Endodermal cell (in vitro differentiated cells): ENCODE results near the gene TAMALIN. TPM values are rescaled to one million over a fixed set of nuclear protein-coding genes. Genes with fewer than 3 reads are reported as not detected.

Experiments used
- DNase-seq: peaks from one replicate; pipeline ENCODE4 v3.0.0-alpha.2; 2017
- H3K27ac ChIP-seq: 2 replicates; pipeline ENCODE4 v1.5.1; 2013; ENCODE audit warnings: mild to moderate bottlenecking, low read depth, low read length, moderate library complexity
- H3K27me3 ChIP-seq: 2 replicates; pipeline ENCODE4 v1.6.1; 2013; ENCODE audit warnings: mild to moderate bottlenecking, low read length, moderate library complexity; ENCODE audit not compliant: insufficient read depth, control insufficient read depth, poor library complexity, severe bottlenecking
- H3K36me3 ChIP-seq: 2 replicates; pipeline ENCODE4 v1.7.0; 2013; ENCODE audit warnings: mild to moderate bottlenecking, low read length, moderate library complexity; ENCODE audit not compliant: control insufficient read depth, insufficient read depth
- H3K4me1 ChIP-seq: one replicate; pipeline ENCODE4 v1.7.0; 2013; ENCODE audit warnings: low read length; ENCODE audit not compliant: control insufficient read depth, insufficient read depth
- H3K4me3 ChIP-seq: 2 replicates; pipeline ENCODE4 v1.5.1; 2013; ENCODE audit warnings: mild to moderate bottlenecking, low read length, moderate library complexity
- H3K9ac ChIP-seq: 2 replicates; pipeline ENCODE4 v1.6.1; 2013; ENCODE audit warnings: mild to moderate bottlenecking, low read length, moderate library complexity; ENCODE audit not compliant: poor library complexity, severe bottlenecking; ENCODE audit errors: extremely low read depth
- H3K9me3 ChIP-seq: 2 replicates; pipeline ENCODE4 v1.6.1; 2013; ENCODE audit warnings: mild to moderate bottlenecking, low read length, moderate library complexity; ENCODE audit not compliant: control insufficient read depth
- H3K27ac Mint-ChIP-seq: 2 replicates; pipeline ENCODE4 v1.8.0; 2020; ENCODE audit warnings: mixed read lengths
- H3K27me3 Mint-ChIP-seq: 2 replicates; pipeline ENCODE4 v1.8.0; 2021; ENCODE audit warnings: mild to moderate bottlenecking, mixed read lengths; ENCODE audit not compliant: insufficient read depth
- H3K36me3 Mint-ChIP-seq: 2 replicates; pipeline ENCODE4 v1.8.0; 2020; ENCODE audit warnings: low read depth, mixed read lengths
- H3K4me1 Mint-ChIP-seq: 2 replicates; pipeline ENCODE4 v1.8.0; 2020; ENCODE audit warnings: mixed read lengths
- H3K4me3 Mint-ChIP-seq: 2 replicates; pipeline ENCODE4 v1.8.0; 2020; ENCODE audit warnings: mild to moderate bottlenecking, moderate library complexity, mixed read lengths
- H3K9me3 Mint-ChIP-seq: 2 replicates; pipeline ENCODE4 v1.8.0; 2020; ENCODE audit warnings: mild to moderate bottlenecking, mixed read lengths
- WGBS, 2 experiments: methylation state at CpG; one replicate each; pipeline versions ENCODE4 v1.1.5 to v1.1.7; 2013; ENCODE audit warnings: missing lambda C conversion rate in 2 of 2, mixed read lengths in 1 of 2; ENCODE audit not compliant: insufficient coverage in 1 of 2, insufficient read length in 1 of 2; 5-methylcytosine and 5-hydroxymethylcytosine counted together
- total RNA-seq, 2 donors: library from RNA; stranded (reverse); fragmentation: NEBNext Ultra II Directional in 1 of 2; extraction: Animal tissue kit (Norgen Biotek cat#: 25700) in 1 of 2; gene quantifications; 2 replicates in 1 of 2; 3 replicates in 1 of 2; pipeline ENCODE4 v1.2.1, GENCODE V29; 2021
- TF ChIP-seq, protein P1 (sequence below): fragments of 200-600 bp; sonication (generic); conservative IDR thresholded peaks from 2 replicates; pipeline ENCODE4 v1.5.0; 2021; ENCODE audit warnings: antibody characterized with exemption, mild to moderate bottlenecking

The TAMALIN gene
- total RNA-seq, 2 donors from 2014 or later: 4.4 to 9.1 TPM

DNA sequence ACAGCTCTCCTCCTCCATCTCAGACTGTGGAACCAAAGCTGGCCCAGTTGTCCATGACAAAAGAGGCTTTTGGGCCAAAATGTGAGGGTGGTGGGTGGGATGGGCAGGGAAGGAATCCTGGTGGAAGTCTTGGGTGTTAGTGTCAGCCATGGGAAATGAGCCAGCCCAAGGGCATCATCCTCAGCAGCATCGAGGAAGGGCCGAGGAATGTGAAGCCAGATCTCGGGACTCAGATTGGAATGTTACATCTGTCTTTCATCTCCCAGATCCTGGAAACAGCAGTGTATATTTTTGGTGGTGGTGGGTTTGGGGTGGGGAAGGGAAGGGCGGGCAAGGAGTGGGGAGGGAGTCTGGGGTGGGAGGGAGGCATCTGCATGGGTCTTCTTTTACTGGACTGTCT, 11.8 kb upstream of the TAMALIN start:
- Mint-ChIP-seq H3K9me3 (no peaks in the 10 kb centered on the region), H3K36me3 (peaks cover 76% of the 10 kb centered on the region), H3K27ac (no peak overlapping the region), H3K4me1 (no peaks in the 10 kb centered on the region), H3K27me3 (no peaks in the 10 kb centered on the region), H3K4me3 (no peak overlapping the region)
- Histone ChIP-seq H3K4me1 (no peaks in the 10 kb centered on the region), H3K9me3 (no peaks in the 10 kb centered on the region), H3K4me3 (no peak overlapping the region), H3K27ac (no peak overlapping the region), H3K9ac (no peak overlapping the region), H3K36me3 (peaks cover 72% of the 10 kb centered on the region), H3K27me3 (no peaks in the 10 kb centered on the region)
- DNase-seq: no peak
- whole genome bisulfite sequencing, 2 experiments: 95 to 100% methylated on average over 2 to 4 of the region's 4 CpGs
- TF ChIP-seq, protein P1, sequence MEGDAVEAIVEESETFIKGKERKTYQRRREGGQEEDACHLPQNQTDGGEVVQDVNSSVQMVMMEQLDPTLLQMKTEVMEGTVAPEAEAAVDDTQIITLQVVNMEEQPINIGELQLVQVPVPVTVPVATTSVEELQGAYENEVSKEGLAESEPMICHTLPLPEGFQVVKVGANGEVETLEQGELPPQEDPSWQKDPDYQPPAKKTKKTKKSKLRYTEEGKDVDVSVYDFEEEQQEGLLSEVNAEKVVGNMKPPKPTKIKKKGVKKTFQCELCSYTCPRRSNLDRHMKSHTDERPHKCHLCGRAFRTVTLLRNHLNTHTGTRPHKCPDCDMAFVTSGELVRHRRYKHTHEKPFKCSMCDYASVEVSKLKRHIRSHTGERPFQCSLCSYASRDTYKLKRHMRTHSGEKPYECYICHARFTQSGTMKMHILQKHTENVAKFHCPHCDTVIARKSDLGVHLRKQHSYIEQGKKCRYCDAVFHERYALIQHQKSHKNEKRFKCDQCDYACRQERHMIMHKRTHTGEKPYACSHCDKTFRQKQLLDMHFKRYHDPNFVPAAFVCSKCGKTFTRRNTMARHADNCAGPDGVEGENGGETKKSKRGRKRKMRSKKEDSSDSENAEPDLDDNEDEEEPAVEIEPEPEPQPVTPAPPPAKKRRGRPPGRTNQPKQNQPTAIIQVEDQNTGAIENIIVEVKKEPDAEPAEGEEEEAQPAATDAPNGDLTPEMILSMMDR: no peak

DNA sequence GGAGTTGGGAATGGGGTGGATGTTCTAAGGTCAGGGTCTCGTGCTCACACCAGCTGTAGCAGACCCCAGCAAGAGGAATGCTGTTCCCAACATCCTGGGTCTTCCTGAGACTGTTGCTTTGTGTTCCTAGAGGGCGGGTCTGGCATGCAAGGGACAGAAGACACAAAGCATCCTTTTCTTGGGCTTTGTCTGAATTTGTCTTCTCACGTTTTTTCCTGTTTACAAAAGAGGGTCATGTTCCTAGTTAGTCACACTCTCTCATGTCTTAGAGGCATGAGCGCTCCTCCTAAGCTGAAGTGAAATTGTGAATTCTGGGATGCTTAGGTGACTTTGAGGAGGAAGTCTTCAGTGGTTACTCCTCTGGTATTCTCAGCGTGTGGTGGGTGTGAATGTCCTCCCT, 9.6 kb upstream of the TAMALIN start:
- 87 to 91% methylated on average over 4 to 5 of the region's 5 CpGs for WGBS, 2 experiments

DNA sequence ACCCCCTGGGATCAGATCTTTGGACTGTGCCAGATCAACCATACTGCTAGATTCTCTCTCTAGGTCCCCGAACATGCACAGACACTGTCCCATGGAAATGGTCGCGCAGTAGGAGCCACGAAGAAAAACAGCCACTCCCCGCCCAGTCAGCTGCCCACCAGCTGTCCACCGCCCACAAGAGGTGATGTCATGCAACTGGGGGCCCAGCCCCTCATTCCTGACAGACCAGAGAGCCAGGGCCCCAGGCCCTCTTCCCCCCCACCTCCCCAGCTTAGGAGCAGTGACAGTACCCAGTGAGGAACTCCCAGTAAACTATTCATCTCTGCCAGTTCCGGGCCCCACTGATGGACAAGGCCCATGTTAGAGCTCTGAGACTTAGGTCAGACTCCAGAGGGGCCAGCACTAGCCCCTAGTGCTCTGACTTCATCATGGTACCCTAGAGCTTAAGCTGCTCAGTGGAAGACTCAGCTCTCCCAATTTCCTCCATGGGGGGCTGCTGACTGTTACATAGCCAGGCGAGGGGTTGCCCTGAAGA, 3.7 kb upstream of the TAMALIN start:
- Histone ChIP-seq H3K4me3 (no peak overlapping the region), H3K27me3 (peaks cover 37% of the 10 kb centered on the region), H3K36me3 (peaks cover 22% of the 10 kb centered on the region), H3K4me1 (no peaks in the 10 kb centered on the region), H3K27ac (no peak overlapping the region), H3K9ac (no peak overlapping the region), H3K9me3 (no peaks in the 10 kb centered on the region)
- WGBS, 2 experiments: 92 to 94% methylated on average over 7 to 8 of the region's 8 CpGs
- no peak for DNase-seq
- Mint-ChIP-seq H3K4me1 (peaks cover 7% of the 10 kb centered on the region), H3K27ac (no peak overlapping the region), H3K4me3 (no peak overlapping the region), H3K27me3 (peaks cover 39% of the 10 kb centered on the region), H3K9me3 (no peaks in the 10 kb centered on the region), H3K36me3 (peaks cover 29% of the 10 kb centered on the region)
- TF ChIP-seq, protein P1: no peak

More for the DNA sequence above, 9.6 kb upstream of the TAMALIN start:
- Mint-ChIP-seq H3K36me3 (peaks cover 73% of the 10 kb centered on the region), H3K4me3 (no peak overlapping the region), H3K27me3 (no peaks in the 10 kb centered on the region), H3K4me1 (no peaks in the 10 kb centered on the region), H3K9me3 (no peaks in the 10 kb centered on the region), H3K27ac (no peak overlapping the region)
- Histone ChIP-seq H3K4me1 (no peaks in the 10 kb centered on the region), H3K9me3 (no peaks in the 10 kb centered on the region), H3K9ac (no peak overlapping the region), H3K36me3 (peaks cover 68% of the 10 kb centered on the region), H3K27me3 (no peaks in the 10 kb centered on the region), H3K27ac (no peak overlapping the region), H3K4me3 (no peak overlapping the region)
- DNase-seq: no peak
- TF ChIP-seq, protein P1: no peak
